NCI-H2171 treated with DMSO at 0.1 percent for 48 hours (cell line): ENCODE data around the gene KDR.

Experiments
- DNase-seq: peaks from one replicate; lab custom pipeline; 2025; lab: John Stamatoyannopoulos, UW

KDR gene

DNA sequence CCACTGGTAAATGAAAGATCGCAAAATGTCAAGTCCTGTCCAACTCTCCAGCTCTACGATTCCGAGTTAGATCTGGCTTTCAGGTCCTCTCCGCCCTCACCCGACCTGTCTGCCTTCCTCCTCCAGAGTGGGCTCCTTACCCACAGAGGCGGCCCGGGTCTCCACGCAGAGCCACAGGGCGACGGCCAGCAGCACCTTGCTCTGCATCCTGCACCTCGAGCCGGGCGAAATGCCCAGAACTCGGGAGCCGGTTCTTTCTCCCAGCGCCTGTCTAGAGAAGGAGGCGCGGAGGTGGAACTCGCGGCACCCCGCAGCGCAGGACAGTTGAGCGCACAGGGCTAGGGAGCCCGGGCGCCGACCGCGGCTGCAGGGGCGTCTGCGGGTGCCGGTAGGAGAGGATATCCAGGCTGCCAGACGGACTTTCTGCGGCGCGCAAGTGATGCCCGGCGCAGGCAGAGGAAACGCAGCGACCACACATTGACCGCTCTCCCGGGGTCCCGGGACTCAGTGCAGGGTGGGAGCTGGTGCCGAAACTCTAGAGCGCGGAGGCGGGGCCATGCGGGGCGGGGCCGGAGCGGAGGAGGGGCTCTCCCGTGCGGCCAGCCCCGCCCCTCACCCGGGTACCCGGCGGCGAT lies at the start of gene KDR:
Gene KDR (minus strand): TSS at position 509 of the 635 bp plus-strand sequence. CDS start 302 bp downstream, at position 207.
- DNase-seq = no peak

GRCh38 chr4:55173580-55173979 lies 48.2 kb upstream of the KDR start:
- DNase-seq = no peak

DNA sequence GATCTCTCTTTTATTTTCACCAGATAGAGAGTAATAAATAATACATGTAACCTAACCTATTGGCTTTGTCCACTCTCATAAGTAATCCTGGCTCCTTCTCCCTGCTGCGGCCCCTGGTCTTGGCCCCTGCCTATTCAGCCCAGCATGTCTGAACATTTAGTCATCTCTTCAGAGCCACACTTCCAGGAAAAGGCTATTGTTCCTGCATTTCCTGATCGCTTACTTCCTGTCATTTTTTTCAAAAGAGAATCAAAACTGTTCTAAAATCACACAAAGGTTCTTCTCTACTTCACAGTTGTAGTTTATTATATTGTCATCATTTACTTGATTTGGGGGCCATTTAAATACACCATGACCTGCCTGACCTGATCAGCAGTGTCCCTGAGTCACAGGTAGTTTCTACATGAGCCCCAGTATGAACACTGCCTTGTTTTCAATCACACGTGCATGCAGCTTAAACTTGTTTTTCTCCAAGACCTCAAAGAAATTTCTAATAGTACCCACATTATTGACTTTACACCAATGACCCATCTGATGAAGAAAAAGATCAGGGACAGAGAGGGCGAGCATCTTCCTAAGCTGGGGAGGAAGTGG lies 47.4 kb upstream of the KDR start:
- no peak for DNase-seq

GRCh38 chr4:55170462-55170861 lies 45.1 kb upstream of the KDR start:
- no peak for DNase-seq

- no peak for DNase-seq
These were observed 44.1 kb upstream of the KDR start for GRCh38 chr4:55169352-55169961.

GRCh38 chr4:55162396-55162795 lies 37.0 kb upstream of the KDR start:
- no peak for DNase-seq

DNA sequence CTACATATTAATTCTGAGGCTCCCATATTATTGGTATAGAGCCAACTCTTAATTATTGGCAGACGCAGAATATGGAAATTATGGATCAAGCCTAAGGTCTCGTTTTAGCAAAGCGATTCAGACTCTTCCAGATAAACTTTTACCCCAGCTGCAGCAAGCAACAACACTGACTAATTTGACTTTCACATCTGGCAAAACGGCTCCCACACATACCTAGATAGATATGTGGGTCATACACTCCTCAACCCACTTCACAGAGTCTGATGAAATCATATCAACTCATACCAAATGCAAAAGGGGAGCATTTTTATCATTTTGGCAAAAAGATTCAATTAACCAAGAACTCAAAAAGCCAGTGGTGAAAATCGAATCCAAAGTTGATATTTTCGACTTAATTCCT lies 36.3 kb upstream of the KDR start:
- DNase-seq = no peak

DNA sequence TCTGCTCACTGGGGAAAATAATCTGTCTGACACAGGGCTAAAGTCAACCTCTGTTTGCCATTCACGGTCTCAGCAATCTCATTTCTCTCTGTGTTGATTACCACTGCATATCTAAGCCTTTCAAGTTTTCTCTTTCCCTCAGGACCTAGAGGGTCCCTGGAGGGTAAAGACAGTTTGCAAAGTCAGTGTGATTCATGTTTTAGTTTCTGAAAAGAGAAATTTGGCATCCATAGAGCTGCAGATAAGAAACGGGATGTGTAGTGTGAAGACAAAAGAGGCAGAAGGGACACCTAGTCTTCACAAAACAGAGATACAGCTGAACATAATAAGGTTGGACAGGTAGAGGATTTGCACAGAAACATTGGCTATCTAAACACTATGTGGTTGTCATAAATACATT lies 34.5 kb upstream of the KDR start:
- DNase-seq = no peak

- DNase-seq = no peak
These were observed 33.6 kb upstream of the KDR start for GRCh38 chr4:55158957-55159356.

GRCh38 chr4:55157559-55158277 lies 32.3 kb upstream of the KDR start:
- no peak for DNase-seq

GRCh38 chr4:55154933-55155332 lies 29.5 kb upstream of the KDR start:
- DNase-seq = no peak

GRCh38 chr4:55154290-55154880 lies 29.0 kb upstream of the KDR start:
- DNase-seq = no peak

DNA sequence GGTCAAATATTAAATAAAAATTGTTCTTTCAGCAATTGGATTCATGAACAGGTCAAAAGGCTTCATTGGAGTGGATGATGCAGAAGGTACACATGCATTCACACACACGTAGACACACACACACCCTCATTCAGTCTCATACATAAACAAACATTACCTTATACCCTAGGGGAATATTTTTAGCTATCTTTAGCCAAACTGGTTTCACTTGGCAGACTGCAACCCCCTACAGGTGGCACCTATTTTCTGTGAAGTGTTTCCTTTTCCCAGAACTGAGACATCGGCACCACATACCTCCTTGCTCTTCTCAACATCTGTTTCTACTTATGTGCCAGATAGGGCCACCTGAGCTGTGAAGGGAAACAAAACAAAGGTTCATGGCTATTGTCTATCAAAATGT lies 18.5 kb upstream of the KDR start:
- peak; percentile 26 for DNase-seq

- DNase-seq = no peak
These were observed 13.0 kb upstream of the KDR start for GRCh38 chr4:55138367-55138766.

GRCh38 chr4:55136634-55137033 lies 11.2 kb upstream of the KDR start:
- DNase-seq = no peak

DNA sequence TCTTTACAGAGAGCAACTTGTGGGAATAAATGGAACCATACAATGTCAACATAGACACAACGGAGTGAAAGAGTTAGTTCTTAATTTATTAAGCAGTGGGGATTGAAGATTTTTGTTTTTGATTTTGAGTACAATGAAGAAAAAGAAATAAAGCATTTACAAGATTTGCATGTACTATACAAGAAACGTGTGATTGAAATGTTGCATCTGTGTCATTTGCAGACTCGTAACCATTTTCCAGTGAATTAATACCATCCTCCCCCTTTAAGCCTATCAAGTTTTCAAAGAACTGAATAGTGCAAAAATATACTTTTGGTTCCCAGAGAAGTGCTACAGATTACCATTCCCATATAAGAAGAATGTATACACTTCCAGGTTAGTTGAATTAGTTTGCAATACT lies 8.6 kb upstream of the KDR start:
- no peak for DNase-seq

DNA sequence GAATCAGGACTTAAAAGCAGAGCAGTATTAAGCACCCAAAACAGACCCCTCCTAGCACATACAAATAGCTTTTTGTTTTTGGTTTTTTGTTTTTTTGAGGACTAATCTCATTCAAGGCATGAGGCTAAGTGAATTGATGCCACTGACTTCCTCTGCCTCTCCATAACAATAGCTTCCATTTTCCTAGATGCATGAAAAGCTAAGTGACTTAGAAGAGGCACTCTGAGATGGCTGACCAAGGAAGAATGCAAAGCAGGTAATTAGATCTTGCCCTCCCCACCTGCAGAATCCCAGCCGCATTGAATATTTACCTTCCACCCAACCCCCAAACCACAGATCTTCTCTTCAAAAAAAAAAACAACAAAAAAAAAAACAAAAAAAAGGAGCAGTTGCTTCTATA lies 7.4 kb upstream of the KDR start:
- DNase-seq = no peak

- DNase-seq = no peak
These were observed 2.1 kb upstream of the KDR start for GRCh38 chr4:55127521-55127920.

- no peak for DNase-seq
These were observed 1.7 kb upstream of the KDR start for GRCh38 chr4:55127053-55127452.

- DNase-seq = no peak
These were observed 557 bp upstream of the KDR start for GRCh38 chr4:55125763-55126541.

DNA sequence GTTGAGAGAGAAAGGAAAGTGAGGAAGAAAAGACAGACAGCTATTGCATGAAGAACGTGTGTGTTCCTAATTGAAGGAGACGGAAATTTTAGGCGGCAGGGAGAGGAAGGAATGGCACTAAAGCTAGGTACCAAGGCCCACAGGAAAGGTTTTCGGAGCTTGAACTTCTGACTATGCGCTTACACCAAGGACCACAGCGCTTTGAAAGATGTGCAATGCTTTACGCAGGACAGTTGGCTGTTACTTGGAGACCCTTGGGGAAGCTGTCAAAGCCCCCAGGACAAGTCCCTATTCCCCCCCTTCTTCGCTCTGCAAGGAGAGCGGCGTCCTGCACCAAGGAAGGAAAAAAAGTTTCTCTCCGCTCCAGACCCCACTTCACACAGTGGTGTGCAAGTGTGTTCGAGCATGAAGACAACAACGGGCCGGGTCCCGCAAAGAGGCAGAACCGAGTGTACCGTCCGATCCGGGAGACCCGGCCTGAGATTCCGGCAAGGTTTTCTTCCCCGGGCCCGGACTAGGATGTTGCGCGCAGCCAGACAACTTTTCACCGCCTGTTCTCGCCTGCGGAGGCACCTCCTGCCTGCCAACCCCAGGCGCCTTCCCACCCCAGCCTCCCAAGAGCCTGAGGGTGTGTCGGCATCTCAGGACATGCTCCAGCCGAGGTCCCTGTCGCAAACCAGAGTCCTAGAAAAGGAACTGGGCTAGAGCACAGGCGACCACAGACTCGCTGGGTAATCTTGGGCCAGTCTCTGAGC lies 896 bp downstream of the KDR start:
- no peak for DNase-seq
